Measurements from ENCODE around the gene CACNA1A.

DNA sequence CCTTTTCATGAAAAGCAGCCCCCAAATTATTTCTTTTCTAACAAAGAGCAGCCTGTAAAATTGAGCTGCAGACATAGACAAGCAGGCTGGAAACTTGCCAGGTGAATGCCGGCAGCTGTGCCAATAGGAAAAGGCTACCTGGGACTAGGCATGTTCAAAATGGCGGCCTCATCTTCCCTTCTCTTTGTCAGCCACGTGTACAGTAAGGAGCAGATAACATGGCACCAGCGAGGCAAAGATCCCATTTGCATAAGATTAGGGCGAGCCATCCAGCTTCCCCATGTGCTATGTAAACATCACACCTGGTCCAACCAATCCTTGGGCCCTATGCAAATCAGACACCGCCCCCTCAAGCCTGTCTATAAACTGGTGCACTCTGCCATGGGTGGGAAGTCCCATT lies 31.2 kb upstream of the CACNA1A start:
- TF ChIP-seq HDAC6 (IDR thresholded peaks at IDR 0.05; ENCODE audit: low read depth, low read length) (no peak), RFX1 (IDR thresholded peaks at IDR 0.05) (no peak), ZNF577 (CRISPR knock-in tag; IDR thresholded peaks at IDR 0.05; ENCODE audit: borderline replicate concordance, low read depth) (no peak), BCLAF1 (IDR thresholded peaks at IDR 0.05) (no peak), RELA (CRISPR knock-in tag; IDR thresholded peaks at IDR 0.05) (no peak), ZFP36 (IDR thresholded peaks at IDR 0.05; ENCODE audit: borderline replicate concordance, low read depth, low read length, partially characterized antibody) (no peak), ZNF660 (CRISPR knock-in tag; IDR thresholded peaks at IDR 0.05; ENCODE audit: borderline replicate concordance, low read depth) (no peak), ZSCAN12 (CRISPR knock-in tag; IDR thresholded peaks at IDR 0.05) (no peak)

Measured in HepG2 (cell line).